Transverse colon (tissue), 4 donors: ENCODE measurements around the gene ZNF496. TPM values are rescaled to one million over a fixed set of nuclear protein-coding genes. Genes with fewer than 3 reads are reported as not detected.
"Not testable (repeated sequence)": the region's sequence is repeated elsewhere in the genome, so short reads cannot be mapped to it uniquely, and the experiment has no call there.

ENCODE experiments used
- DNase-seq: peaks from one replicate; pipeline ENCODE4 v3.0.0-alpha.2; 2019
- H3K27ac ChIP-seq, 4 donors: fragments of 200-600 bp; sonication (generic); 2 replicates each; pipeline ENCODE4 v1.5.1; 2016 to 2018; ENCODE audit warnings: inconsistent platforms in 4 of 4
- H3K27me3 ChIP-seq: fragments of 200-600 bp; sonication (generic); 2 replicates; pipeline ENCODE4 v1.5.1; 2017; ENCODE audit warnings: inconsistent platforms
- H3K36me3 ChIP-seq, 4 donors: fragments of 200-600 bp; sonication (generic); 2 replicates each; pipeline ENCODE4 v1.5.1; 2017 to 2019; ENCODE audit warnings: inconsistent platforms in 4 of 4
- H3K4me1 ChIP-seq, 4 donors: fragments of 200-600 bp; sonication (generic); 2 replicates each; pipeline ENCODE4 v1.5.1; 2017 to 2020; ENCODE audit warnings: inconsistent platforms in 4 of 4
- H3K4me3 ChIP-seq, 4 donors: fragments of 200-600 bp; sonication (generic); 1 replicate in 1 of 4; 2 replicates in 3 of 4; pipeline versions ENCODE4 v1.5.1 to v1.6.1; 2017 to 2019; ENCODE audit warnings: inconsistent platforms in 4 of 4
- H3K9me3 ChIP-seq, 2 donors: fragments of 200-600 bp; sonication (generic); 2 replicates each; pipeline ENCODE4 v1.5.1; 2017 to 2019; ENCODE audit warnings: inconsistent platforms in 2 of 2
- CTCF ChIP-seq, 5 experiments: fragments of 200-600 bp in 3 of 5; fragments of 450-650 bp in 2 of 5; sonication (generic) in 3 of 5; IDR thresholded peaks; 1 replicate in 2 of 5; 2 replicates in 3 of 5; pipeline ENCODE4 v1.5.1; 2016 to 2017; ENCODE audit warnings: antibody characterized with exemption in 5 of 5, inconsistent platforms in 3 of 5, mild to moderate bottlenecking in 2 of 5, moderate library complexity in 1 of 5
- EP300 ChIP-seq: sonication (generic); formaldehyde crosslinking; IDR thresholded peaks from one replicate; pipeline ENCODE4 v1.6.1; 2017; ENCODE audit warnings: antibody characterized with exemption, low read depth
- POLR2A ChIP-seq: fragments of 450-650 bp; IDR thresholded peaks from one replicate; pipeline ENCODE4 v1.6.1; 2016; ENCODE audit warnings: antibody characterized with exemption, mild to moderate bottlenecking, moderate library complexity
- POLR2AphosphoS5 ChIP-seq, 3 donors: sonication (generic); formaldehyde crosslinking; IDR thresholded peaks; one replicate each; pipeline ENCODE4 v1.6.1; 2016; ENCODE audit warnings: antibody characterized with exemption in 3 of 3
- WGBS, 2 donors: methylation state at CpG; one replicate each; pipeline ENCODE4 v1.1.5; 2018; ENCODE audit warnings: low coverage in 1 of 2; 5-methylcytosine and 5-hydroxymethylcytosine counted together
- in situ Hi-C, 4 donors: fragments of 200-750 bp; cut with MboI; loops; one replicate each; pipeline versions ENCODE4 v1.15.0 to v1.15.1; 2017; ENCODE audit warnings: low sequenced_read_pairs in 3 of 4, low pct_ligation_motif_present in 1 of 4, low pct_unique_long_range_greater_than_20kb in 1 of 4
- intact Hi-C: fragments of 100-400 bp; cut with DNase I; formaldehyde crosslinking; loops from one replicate; pipeline ENCODE4 v1.15.1; 2023; ENCODE audit warnings: low total_unique reads
- total RNA-seq, 4 donors: library from RNA; depleted of rRNA; stranded (reverse); fragments of >200 nt; gene quantifications; one replicate each; pipeline ENCODE4 v1.1.0, GENCODE V29; 2016

The ZNF496 gene
- total RNA-seq, 4 donors from 2014 or later: 12.4 to 35.8 (median 28.7) TPM

DNA sequence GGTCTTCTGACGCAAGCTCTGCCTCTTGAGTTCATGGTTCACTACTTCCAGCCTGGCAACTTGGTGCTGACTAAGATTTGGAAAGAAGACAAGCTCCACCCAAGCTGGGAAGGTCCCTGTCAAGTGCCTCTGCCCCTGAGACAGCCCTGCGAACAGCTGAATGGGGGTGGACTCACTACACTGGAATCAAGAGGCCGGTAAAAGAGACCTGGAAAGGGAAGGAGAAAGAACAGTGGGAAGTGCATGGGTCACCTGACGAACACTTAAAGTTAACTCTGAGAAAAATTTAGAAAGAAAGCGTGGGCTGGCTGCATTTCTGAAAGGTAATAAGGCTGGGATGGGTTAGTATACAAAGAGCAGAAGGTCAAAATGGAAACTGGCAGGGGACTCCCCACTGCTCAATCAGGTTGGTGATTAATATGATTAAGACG is 26.1 kb upstream of the ZNF496 start:
- no peaks in the 10 kb centered on the region for H3K9me3 ChIP-seq
- H3K4me3 ChIP-seq: no peak overlapping the region
- 50 to 58% methylated on average over 3 to 6 of the region's 6 CpGs for WGBS, 2 donors
- TF ChIP-seq POLR2AphosphoS5 (IDR thresholded peaks at IDR 0.05) (no peak), EP300 (no peak), CTCF (IDR thresholded peaks at IDR 0.05) (no peak), POLR2A (no peak)
- no peaks in the 10 kb centered on the region for H3K36me3 ChIP-seq
- in situ Hi-C loops: no loop called here
- no peak for DNase-seq
- intact Hi-C loops: no loop called here
- H3K4me1 ChIP-seq: peaks cover 0 to 26% (median 6%) of the 10 kb centered on the region in 4 donors
- H3K27me3 ChIP-seq: no peaks in the 10 kb centered on the region
- peak overlapping the region in 1 of 4 donors; percentile 17 for H3K27ac ChIP-seq

GRCh38 chr1:247357052-247357780 is 25.5 kb upstream of the ZNF496 start:
- in situ Hi-C loops: no loop called here
- peak overlapping the region in 3 of 4 donors; percentile 17 to 31 (median 26) for H3K27ac ChIP-seq
- intact Hi-C loops: no loop called here
- WGBS, 2 donors: 40 to 45% methylated on average over 1 to 7 of the region's 7 CpGs
- no peak overlapping the region for H3K4me3 ChIP-seq
- no peaks in the 10 kb centered on the region for H3K36me3 ChIP-seq
- no peaks in the 10 kb centered on the region for H3K27me3 ChIP-seq
- peaks cover 0 to 26% (median 6%) of the 10 kb centered on the region in 4 donors for H3K4me1 ChIP-seq
- no peaks in the 10 kb centered on the region for H3K9me3 ChIP-seq
- TF ChIP-seq POLR2AphosphoS5 (IDR thresholded peaks at IDR 0.05): no peak
- TF ChIP-seq EP300: no peak
- TF ChIP-seq CTCF (IDR thresholded peaks at IDR 0.05): no peak
- TF ChIP-seq POLR2A: no peak
- DNase-seq: no peak

- H3K36me3 ChIP-seq, H3K27ac ChIP-seq, DNase-seq, H3K27me3 ChIP-seq, H3K9me3 ChIP-seq, in situ Hi-C loops, intact Hi-C loops, H3K4me3 ChIP-seq: not testable (repeated sequence)
- 59 to 100% methylated on average over 1 of the region's 1 CpG for WGBS, 2 donors
- peaks cover 0 to 13% (median 2%) of the 10 kb centered on the region in 4 donors for H3K4me1 ChIP-seq
These were observed 23.5 kb upstream of the ZNF496 start for GRCh38 chr1:247355160-247355559.

DNA sequence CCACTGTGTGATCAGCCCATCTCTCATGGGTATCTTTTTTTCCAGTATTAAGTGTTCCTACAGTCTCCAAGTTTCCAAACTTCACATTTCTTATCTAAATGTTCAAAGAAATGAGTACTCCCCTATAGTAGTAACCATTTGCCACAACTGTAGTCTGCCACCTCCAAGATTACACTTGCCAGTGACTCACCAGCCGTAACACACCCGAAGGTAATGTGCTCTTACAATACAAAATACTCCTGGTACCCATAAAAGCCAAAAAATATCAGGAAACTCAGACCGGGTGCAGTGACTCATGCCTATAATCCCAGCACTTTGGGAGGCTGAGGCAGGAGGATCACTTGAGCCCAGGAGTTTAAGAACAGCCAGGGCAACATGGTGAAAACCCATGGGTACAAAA is 20.5 kb upstream of the ZNF496 start:
- H3K9me3 ChIP-seq: no peaks in the 10 kb centered on the region
- WGBS, 2 donors: 82% methylated on average over 3 of the region's 3 CpGs; no CpG with 5 or more reads in 1 of the 2 donors
- DNase-seq: no peak
- no peak overlapping the region for H3K4me3 ChIP-seq
- in situ Hi-C loops: no loop called here
- intact Hi-C loops: no loop called here
- TF ChIP-seq POLR2A (no peak), CTCF (IDR thresholded peaks at IDR 0.05) (no peak), POLR2AphosphoS5 (IDR thresholded peaks at IDR 0.05) (no peak), EP300 (no peak)
- no peak overlapping the region for H3K27ac ChIP-seq
- H3K27me3 ChIP-seq: peaks cover 5% of the 10 kb centered on the region
- H3K36me3 ChIP-seq: no peaks in the 10 kb centered on the region
- peaks cover 0 to 7% (median 5%) of the 10 kb centered on the region in 4 donors for H3K4me1 ChIP-seq
